Upper lobe of left lung (tissue), 4 donors: ENCODE measurements around the gene NTNG2.

Experiments used
- EP300 ChIP-seq, 4 donors: sonication (generic); formaldehyde crosslinking; IDR thresholded peaks; one replicate each; pipeline ENCODE4 v1.5.1; 2017; ENCODE audit warnings: antibody characterized with exemption in 4 of 4, control low read depth in 2 of 4
- POLR2A ChIP-seq, 4 donors: fragments of 450-650 bp; IDR thresholded peaks; one replicate each; pipeline ENCODE4 v1.5.1; 2016 to 2017; ENCODE audit warnings: antibody characterized with exemption in 4 of 4, mild to moderate bottlenecking in 2 of 4
- TF ChIP-seq, protein P1 (sequence below), 6 experiments: fragments of 450-650 bp in 4 of 6; fragments of 200-600 bp in 2 of 6; sonication (generic) in 2 of 6; IDR thresholded peaks; one replicate each; pipeline ENCODE4 v1.5.1; 2016 to 2019; ENCODE audit warnings: antibody characterized with exemption in 6 of 6

GRCh38 chr9:132209228-132209627 lies 47.4 kb downstream of the NTNG2 start:
- TF ChIP-seq, protein P1, sequence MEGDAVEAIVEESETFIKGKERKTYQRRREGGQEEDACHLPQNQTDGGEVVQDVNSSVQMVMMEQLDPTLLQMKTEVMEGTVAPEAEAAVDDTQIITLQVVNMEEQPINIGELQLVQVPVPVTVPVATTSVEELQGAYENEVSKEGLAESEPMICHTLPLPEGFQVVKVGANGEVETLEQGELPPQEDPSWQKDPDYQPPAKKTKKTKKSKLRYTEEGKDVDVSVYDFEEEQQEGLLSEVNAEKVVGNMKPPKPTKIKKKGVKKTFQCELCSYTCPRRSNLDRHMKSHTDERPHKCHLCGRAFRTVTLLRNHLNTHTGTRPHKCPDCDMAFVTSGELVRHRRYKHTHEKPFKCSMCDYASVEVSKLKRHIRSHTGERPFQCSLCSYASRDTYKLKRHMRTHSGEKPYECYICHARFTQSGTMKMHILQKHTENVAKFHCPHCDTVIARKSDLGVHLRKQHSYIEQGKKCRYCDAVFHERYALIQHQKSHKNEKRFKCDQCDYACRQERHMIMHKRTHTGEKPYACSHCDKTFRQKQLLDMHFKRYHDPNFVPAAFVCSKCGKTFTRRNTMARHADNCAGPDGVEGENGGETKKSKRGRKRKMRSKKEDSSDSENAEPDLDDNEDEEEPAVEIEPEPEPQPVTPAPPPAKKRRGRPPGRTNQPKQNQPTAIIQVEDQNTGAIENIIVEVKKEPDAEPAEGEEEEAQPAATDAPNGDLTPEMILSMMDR (IDR thresholded peaks at IDR 0.05), result no peak
- TF ChIP-seq POLR2A (IDR thresholded peaks at IDR 0.05) (no peak), EP300 (IDR thresholded peaks at IDR 0.05) (no peak)
